DMS 273 (cell line): Measurements from ENCODE around the gene HSD17B2.
"Not testable (repeated sequence)": the region's sequence is repeated elsewhere in the genome, so short reads cannot be mapped to it uniquely, and the experiment has no call there.

Experiments
- DNase-seq: peaks from one replicate; lab custom pipeline; 2025; ENCODE audit not compliant: unreplicated experiment; lab: John Stamatoyannopoulos, UW

Gene HSD17B2

GRCh38 chr16:82118749-82119148 is 83.7 kb downstream of the HSD17B2 start:
- DNase-seq, result no peak

- no peak for DNase-seq
Measured at GRCh38 chr16:82119405-82119804, 84.4 kb downstream of the HSD17B2 start.

- no peak for DNase-seq
Measured at GRCh38 chr16:82124651-82125050, 89.6 kb downstream of the HSD17B2 start.

- DNase-seq, result no peak
Measured at GRCh38 chr16:82129881-82130280, 94.8 kb downstream of the HSD17B2 start.

- DNase-seq, result no peak
Measured at GRCh38 chr16:82133798-82134197, 98.7 kb downstream of the HSD17B2 start.

GRCh38 chr16:82134846-82135245 is 99.8 kb downstream of the HSD17B2 start:
- DNase-seq, result no peak

- no peak for DNase-seq
Measured at GRCh38 chr16:82135844-82136243, 100.8 kb downstream of the HSD17B2 start.

- no peak for DNase-seq
Measured at GRCh38 chr16:82136956-82137821, 102.1 kb downstream of the HSD17B2 start.

GRCh38 chr16:82137822-82138167 is 102.7 kb downstream of the HSD17B2 start:
- DNase-seq, result peak; percentile 23

GRCh38 chr16:82138478-82139285 is 103.6 kb downstream of the HSD17B2 start:
- DNase-seq, result peak; percentile 39

GRCh38 chr16:82139286-82139571 is 104.2 kb downstream of the HSD17B2 start:
- DNase-seq, result not testable (repeated sequence)

GRCh38 chr16:82146556-82146955 is 111.5 kb downstream of the HSD17B2 start:
- no peak for DNase-seq

- no peak for DNase-seq
Measured at GRCh38 chr16:82146957-82147356, 111.9 kb downstream of the HSD17B2 start.

- DNase-seq, result no peak
Measured at GRCh38 chr16:82147546-82147945, 112.5 kb downstream of the HSD17B2 start.
